ENCODE results near the gene FNDC3B. TPM values are rescaled to one million over a fixed set of nuclear protein-coding genes. Genes with fewer than 3 reads are reported as not detected.

FNDC3B gene
- total and polyA plus RNA-seq, 9 of the 15 experiments (the other 6 are each of a cell fraction or from before 2014, with no cell fraction given), result 7.0 to 35.8 (median 16.2) TPM

GRCh38 chr3:172180473-172180872 is 141.1 kb downstream of the FNDC3B start:
- Histone ChIP-seq H2AFZ (ENCODE audit: low read depth, low read length) (no peak overlapping the region), H3K9me1 (ENCODE audit: control insufficient read depth, insufficient read depth, low read length) (no peaks in the 10 kb centered on the region), H3K27ac (ENCODE audit: extremely low read depth, low read depth, low read length) (no peak overlapping the region), H3K9ac (ENCODE audit: insufficient read depth in 1 of 2, low read depth in 2 of 2, low read length in 2 of 2) (no peak overlapping the region), H3K27me3 (ENCODE audit: control insufficient read depth in 2 of 2, insufficient read depth in 2 of 2, low read length in 2 of 2) (no peaks in the 10 kb centered on the region), H3K79me2 (ENCODE audit: control insufficient read depth, insufficient read depth, low read length) (peaks cover 56% of the 10 kb centered on the region), H3K4me2 (ENCODE audit: insufficient read depth, low read length) (no peak overlapping the region), H3K36me3 (ENCODE audit: control insufficient read depth, insufficient read depth, low read length) (no peaks in the 10 kb centered on the region), H3K4me3 (no peak overlapping the region), H3K4me1 (replicated peaks in 1 of 2; ENCODE audit: control insufficient read depth in 2 of 2, insufficient read depth in 2 of 2, low read length in 2 of 2) (peaks cover 6 to 9% of the 10 kb centered on the region in 2 experiments), H3K9me3 (replicated peaks; ENCODE audit: control insufficient read depth, insufficient read depth, low read depth, low read length) (no peaks in the 10 kb centered on the region), H4K20me1 (replicated peaks; ENCODE audit: control insufficient read depth, insufficient read depth, low read length) (0 out of 2 replicates have a peak, but pooled peaks cover 3% of the 10 kb centered on the region)
- in situ Hi-C loops (cut with MboI), result no loop called here
- FAIRE-seq (no peak), DNase-seq (ENCODE audit: extremely low read depth in 1 of 4, low spot score in 3 of 4) (no peak), ATAC-seq (no peak)
- intact Hi-C loops (cut with micrococcal nuclease), result no loop called here
- ChIA-PET CTCF (ENCODE audit: low intra/inter-chr PET ratio) (no interaction called here), POLR2A (no interaction called here)
- BruUV-seq (replicated peaks), result no TSS peak
- 56% methylated on average over 2 of the region's 2 CpGs for WGBS (ENCODE audit: insufficient coverage, low coverage, missing lambda C conversion rate)
- TF ChIP-seq NR2C2 (CRISPR knock-in tag; IDR thresholded peaks at IDR 0.05) (no peak), NR2C2 (tag; IDR thresholded peaks at IDR 0.05) (0 out of 2 replicates have a peak, but pooled peaks have one; percentile 13), PHF20 (IDR thresholded peaks at IDR 0.05; ENCODE audit: partially characterized antibody) (no peak), POLR2AphosphoS5 (IDR thresholded peaks at IDR 0.05; ENCODE audit: control insufficient read depth, insufficient read depth, low read depth, low read length) (no peak), DDX20 (tag; IDR thresholded peaks at IDR 0.05; ENCODE audit: low read depth) (no peak), COPS2 (conservative IDR thresholded peaks at IDR 0.05) (no peak)
